Ammon's horn (tissue), 1 donor: ENCODE results near the gene GPHB5.
A peak's percentile ranks its signal among the peaks of the same experiment; 100 is the strongest.
"Not testable (repeated sequence)": the region's sequence is repeated elsewhere in the genome, so short reads cannot be mapped to it uniquely, and the experiment has no call there.

Source experiments
- DNase-seq: peaks from one replicate; pipeline ENCODE4 v3.0.0-alpha.2; 2016; ENCODE audit warnings: low spot score

The GPHB5 gene

DNA sequence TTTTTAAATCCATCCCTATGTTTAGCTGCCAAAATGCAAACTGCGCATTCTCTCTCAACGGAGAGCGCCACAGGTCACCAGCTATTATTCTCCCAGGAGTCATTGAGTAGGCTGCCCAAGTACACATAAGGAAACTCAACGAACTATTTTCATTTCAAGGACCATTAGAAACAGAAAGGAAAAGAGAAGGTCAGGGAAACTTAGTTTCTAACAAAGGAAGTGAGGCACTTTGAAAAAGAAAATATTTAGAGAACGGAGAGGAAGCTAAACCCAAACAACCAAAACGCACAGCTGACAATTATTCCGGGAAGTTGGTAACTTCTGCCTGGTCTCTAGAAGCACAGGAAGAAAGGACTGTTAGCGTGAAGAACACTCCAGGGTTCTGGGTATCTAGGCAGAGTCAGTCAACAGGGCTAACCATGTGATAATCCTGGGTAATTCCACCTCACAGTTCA lies 23.5 kb downstream of the GPHB5 start:
- no peak for DNase-seq

DNA sequence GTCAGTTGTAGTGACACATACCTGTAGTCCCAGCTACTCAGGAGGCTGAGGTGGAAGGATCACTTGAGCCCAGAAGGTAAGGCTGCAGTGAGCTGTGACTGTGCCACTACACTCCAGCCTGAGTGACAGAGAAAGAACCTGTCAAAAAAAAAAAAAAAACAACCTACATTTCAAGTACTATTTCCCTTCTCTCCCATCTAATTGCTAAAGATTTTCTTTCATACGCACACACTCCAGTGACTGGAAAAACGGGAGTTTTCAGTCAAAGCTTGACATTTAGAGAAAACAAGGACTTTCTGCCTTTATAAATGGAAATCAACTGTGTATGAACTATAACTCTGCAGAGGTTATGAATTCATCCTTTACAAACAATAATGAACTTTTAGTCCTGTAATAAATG lies 25.9 kb downstream of the GPHB5 start:
- DNase-seq, result no peak

GRCh38 chr14:63290741-63291430 lies 27.8 kb downstream of the GPHB5 start:
- no peak for DNase-seq

GRCh38 chr14:63288853-63289252 lies 29.9 kb downstream of the GPHB5 start:
- DNase-seq, result no peak

DNA sequence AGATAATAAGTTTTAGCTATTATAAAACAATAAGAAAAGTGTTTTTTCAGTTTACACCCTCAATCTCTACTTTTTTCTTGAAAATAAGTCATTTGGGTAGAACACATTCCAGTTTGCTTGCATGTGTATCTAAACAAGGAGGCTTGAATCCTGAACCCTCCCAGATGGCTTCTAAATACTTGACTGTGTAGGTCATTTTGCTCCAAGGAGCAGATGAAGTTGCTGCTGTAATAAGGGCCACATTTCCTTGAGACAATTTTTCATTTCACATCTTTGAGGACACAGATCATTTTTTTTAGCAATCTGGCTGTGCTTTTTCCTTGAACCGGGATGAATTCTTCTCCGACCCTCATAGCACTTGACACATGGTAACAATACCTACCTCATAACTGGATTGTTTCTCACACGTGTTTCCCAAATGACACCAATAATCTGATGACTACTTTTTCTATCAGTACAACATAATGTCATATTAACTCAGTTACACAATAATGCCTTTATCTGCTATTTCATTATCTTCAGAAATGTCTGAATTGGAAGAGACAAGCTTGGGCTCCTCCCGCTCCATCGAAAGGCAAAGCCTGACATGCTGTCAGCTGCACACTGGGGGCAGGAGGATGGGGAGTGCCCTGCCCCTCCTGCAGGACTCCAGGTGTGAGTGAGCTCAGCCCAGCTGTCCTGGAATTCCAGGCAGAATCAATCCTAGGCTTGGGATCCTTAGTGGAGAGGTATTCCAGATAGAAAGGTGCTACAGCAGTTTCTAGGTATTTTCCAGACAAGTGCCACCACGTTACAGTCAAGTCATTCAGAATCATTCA lies 30.9 kb downstream of the GPHB5 start:
- no peak for DNase-seq

GRCh38 chr14:63286071-63286470 lies 32.7 kb downstream of the GPHB5 start:
- no peak for DNase-seq

GRCh38 chr14:63283884-63284248 lies 34.9 kb downstream of the GPHB5 start:
- no peak for DNase-seq

DNA sequence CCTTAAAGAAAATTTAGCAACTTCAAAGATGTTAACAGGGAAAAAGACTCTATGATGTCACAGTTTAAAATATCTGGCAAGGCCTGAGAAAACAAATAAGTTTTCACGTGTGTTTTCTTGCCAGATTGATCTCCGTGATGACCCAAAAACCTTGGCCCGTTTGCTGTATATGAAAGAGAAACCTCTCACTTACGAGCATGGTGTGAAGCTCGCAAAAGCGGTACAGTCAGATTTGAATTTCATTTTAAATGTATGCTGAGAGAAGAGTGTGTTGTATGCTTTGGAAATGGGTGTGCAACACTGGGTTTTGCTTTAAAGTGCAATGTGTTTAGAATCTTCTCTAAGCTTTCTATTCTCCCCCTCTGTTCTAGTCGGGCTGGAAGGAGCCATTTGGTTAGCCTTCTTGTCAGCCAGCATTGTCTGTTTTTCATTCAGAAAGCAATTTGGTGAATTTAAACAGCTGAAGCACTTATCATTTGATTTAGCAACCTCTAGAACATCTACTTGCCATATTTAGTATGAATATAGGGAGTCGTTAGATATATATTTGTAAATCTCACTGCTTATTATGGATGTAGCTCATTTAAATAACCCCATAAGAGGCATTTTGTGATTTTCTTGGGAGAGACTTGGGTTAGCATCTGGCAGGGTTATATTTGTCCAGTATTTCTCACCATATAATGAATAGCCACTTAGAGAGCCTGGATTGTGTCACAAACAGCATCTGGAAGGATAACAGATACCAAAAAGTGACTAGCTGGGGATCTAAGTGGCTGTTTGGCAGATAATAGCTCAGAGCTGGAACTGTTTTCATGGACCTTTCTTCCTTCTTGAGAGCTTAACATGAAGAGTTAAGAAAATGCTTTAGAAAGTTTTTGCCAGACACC lies 35.5 kb downstream of the GPHB5 start:
- no peak for DNase-seq

DNA sequence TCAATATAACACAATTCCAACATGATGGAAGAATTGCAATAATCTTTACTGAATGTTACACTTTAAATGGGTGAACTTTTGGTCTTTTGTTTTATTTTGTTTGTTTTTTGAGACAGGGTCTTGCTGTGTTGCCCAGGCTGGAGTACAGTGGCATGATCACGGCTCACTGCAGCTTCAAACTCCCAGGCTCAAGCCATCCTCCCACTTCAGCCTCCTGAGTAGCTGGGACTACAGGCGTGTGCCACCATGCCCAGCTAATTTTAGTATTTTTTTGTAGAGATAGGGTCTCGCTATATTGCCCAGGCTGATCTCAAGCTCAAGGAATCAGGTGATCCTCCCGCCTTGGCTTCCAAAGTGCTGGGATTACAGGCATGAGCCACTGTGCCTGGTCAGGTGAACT lies 38.8 kb downstream of the GPHB5 start:
- DNase-seq, result not testable (repeated sequence)

DNA sequence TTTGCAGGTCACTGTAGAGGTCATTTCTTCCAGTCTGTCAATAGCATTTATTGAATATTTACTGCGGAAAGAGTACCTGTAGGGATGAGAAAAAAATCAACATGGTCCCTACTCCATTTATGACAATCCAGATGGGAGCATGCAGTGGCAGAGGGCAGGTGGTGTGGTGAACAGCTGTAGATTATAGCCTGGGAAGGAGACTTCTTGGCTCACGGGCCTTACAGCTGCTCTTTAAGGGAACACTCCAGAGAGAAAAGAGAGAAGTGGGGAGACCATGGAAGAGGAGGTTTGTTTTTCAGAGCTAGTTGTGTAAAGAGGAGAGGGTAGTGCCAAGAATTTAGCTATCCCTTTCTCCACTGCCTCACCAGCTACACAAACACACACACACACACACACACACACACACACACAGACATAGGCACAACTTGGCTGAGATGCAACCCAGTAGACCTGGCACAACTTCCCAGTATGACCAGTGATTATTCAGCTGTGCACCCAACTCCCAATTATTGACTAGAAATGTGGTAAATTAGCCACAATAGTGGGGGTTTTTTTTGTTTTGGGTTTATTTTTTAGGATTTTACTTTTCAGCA lies 41.0 kb downstream of the GPHB5 start:
- no peak for DNase-seq

DNA sequence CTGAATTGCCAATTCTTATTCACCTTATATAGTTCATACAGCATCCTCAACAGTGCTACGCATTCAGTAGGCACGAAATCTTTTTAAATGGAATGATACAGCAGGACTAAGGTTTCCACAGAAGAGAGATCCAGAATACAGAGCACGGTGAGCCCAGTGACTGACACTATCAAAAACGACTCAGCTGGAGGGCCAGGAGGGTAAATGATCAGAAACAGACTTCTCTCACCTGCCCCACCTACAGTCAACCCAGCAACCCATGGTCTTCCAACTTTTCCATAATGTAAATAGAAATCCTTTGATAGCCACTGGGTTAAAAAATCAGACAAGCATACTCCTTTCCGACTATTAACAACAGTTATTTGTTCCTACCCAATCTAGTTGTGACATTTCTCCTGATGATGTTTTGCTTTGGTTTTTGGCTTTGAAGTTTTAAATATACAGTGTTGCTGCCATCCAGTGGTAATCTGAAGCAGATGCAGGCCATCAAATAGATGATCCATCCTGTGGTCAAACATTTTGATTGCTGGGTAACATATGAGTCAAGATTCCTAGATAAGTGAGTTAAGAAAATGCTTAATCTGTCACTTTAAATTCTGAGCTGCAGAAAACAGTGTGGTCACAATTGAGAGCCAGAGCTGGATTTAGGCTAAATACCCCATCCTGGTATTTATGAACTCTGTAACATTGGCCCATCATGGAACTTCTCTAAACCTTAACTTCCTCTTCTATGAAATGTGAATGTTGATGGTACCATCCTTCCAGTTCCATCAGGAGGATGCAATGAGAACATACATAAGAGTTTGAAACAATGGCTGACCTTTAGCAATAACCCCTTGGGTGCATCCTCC lies 42.0 kb downstream of the GPHB5 start:
- peak; percentile 68 for DNase-seq

- DNase-seq, result no peak
These were observed 42.7 kb downstream of the GPHB5 start for GRCh38 chr14:63276016-63276415.

- DNase-seq, result no peak
These were observed 43.1 kb downstream of the GPHB5 start for GRCh38 chr14:63275611-63276010.

GRCh38 chr14:63273717-63274655 lies 44.7 kb downstream of the GPHB5 start:
- DNase-seq, result peak; percentile 41

DNA sequence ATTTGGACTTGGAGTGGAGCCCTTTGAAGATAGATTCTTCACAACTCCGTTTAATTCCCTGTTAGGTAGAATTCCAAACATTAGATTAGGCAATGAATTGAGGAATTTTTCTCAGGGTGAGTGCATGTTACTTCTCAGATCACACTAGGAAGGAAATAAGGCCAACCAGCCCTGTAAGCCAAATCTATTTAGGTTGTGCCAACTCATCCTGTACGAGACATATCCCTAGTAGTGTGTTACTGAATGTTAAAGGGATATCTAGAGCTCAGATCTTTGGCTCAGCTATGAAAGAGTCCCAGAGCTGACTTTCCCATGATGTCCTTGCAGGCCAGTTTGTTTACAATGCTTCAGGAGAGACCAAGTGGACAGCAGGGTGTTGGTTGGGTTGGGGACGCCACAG lies 45.6 kb downstream of the GPHB5 start:
- DNase-seq, result no peak

GRCh38 chr14:63269561-63270225 lies 49.0 kb downstream of the GPHB5 start:
- DNase-seq, result no peak

GRCh38 chr14:63268771-63269170 lies 50.0 kb downstream of the GPHB5 start:
- DNase-seq, result no peak

DNA sequence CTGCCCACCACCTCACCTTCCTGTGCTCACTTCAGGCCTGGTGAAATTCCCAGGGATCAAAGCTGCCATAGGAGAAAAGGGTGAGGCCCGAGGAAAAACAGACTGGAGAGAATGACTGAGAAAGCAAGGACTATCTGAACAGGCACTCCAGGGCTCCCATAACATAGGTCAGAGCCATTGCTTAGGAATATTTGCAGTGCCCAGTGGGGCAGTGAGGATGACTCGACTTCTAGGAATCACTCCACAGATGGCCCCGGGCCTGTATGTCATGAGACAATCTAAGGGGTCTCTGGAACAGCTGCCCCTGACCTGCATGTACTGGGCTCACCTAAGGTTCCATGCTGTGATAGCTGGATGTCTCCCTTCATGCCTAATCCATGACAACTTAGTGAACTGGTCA lies 51.6 kb downstream of the GPHB5 start:
- no peak for DNase-seq

GRCh38 chr14:63266106-63266505 lies 52.6 kb downstream of the GPHB5 start:
- no peak for DNase-seq
